IPS-NIHi11 (cell line): ENCODE measurements around the gene FMO2.
"Not testable (repeated sequence)": the region's sequence is repeated elsewhere in the genome, so short reads cannot be mapped to it uniquely, and the experiment has no call there.

ENCODE experiments used
- DNase-seq: peaks from one replicate; pipeline ENCODE4 v3.0.0; 2012; ENCODE audit warnings: mixed read lengths, low spot score

The FMO2 gene

GRCh38 chr1:171219346-171220080 is 34.4 kb downstream of the FMO2 start:
- DNase-seq = no peak

- DNase-seq = peak; percentile 38
Observed at GRCh38 chr1:171220081-171220420, 35.0 kb downstream of the FMO2 start.

GRCh38 chr1:171220581-171221054 is 35.5 kb downstream of the FMO2 start:
- peak; percentile 54 for DNase-seq

- no peak for DNase-seq
Observed at GRCh38 chr1:171221665-171222591, 36.8 kb downstream of the FMO2 start.

GRCh38 chr1:171222936-171223335 is 37.8 kb downstream of the FMO2 start:
- no peak for DNase-seq

GRCh38 chr1:171224257-171224656 is 39.2 kb downstream of the FMO2 start:
- DNase-seq = not testable (repeated sequence)

- DNase-seq = peak; percentile 67
Observed at GRCh38 chr1:171226747-171227370, 41.8 kb downstream of the FMO2 start.

- DNase-seq = no peak
Observed at GRCh38 chr1:171231326-171231725, 46.2 kb downstream of the FMO2 start.

GRCh38 chr1:171233183-171233582 is 48.1 kb downstream of the FMO2 start:
- DNase-seq = no peak

- DNase-seq = not testable (repeated sequence)
Observed at GRCh38 chr1:171236231-171236630, 51.1 kb downstream of the FMO2 start.

- DNase-seq = no peak
Observed at GRCh38 chr1:171243878-171244277, 58.8 kb downstream of the FMO2 start.

- DNase-seq = peak; percentile 67
Observed at GRCh38 chr1:171245458-171246064, 60.5 kb downstream of the FMO2 start.

GRCh38 chr1:171247501-171247900 is 62.4 kb downstream of the FMO2 start:
- no peak for DNase-seq

GRCh38 chr1:171248302-171248701 is 63.2 kb downstream of the FMO2 start, which contains the start of gene FMO1:
Gene FMO1 (plus strand): TSS chr1:171248494. CDS start chr1:171258088, 9,594 bp downstream.
- no peak for DNase-seq

GRCh38 chr1:171248841-171249240 is 63.7 kb downstream of the FMO2 start:
- no peak for DNase-seq

- DNase-seq = no peak
Observed at GRCh38 chr1:171250263-171250662, 65.2 kb downstream of the FMO2 start.

GRCh38 chr1:171251042-171251951 is 66.2 kb downstream of the FMO2 start:
- DNase-seq = no peak

- no peak for DNase-seq
Observed at GRCh38 chr1:171251952-171252300, 66.8 kb downstream of the FMO2 start.

GRCh38 chr1:171252482-171252881 is 67.4 kb downstream of the FMO2 start:
- DNase-seq = no peak

- DNase-seq = no peak
Observed at GRCh38 chr1:171254859-171255258, 69.8 kb downstream of the FMO2 start.
